Bronchial epithelial cell (primary cell): ENCODE data around the gene TSPOAP1. TPM values are rescaled to one million over a fixed set of nuclear protein-coding genes. Genes with fewer than 3 reads are reported as not detected.
"Not testable (repeated sequence)": the region's sequence is repeated elsewhere in the genome, so short reads cannot be mapped to it uniquely, and the experiment has no call there.

Experiments used
- DNase-seq: peaks from one replicate; pipeline ENCODE4 v3.0.0-alpha.2; 2010; ENCODE audit warnings: low read depth
- FAIRE-seq: peaks from 2 replicates; lab custom pipeline; 2011; peaks lifted over from hg19 to GRCh38; lab: Jason Lieb, UNC
- H3K27me3 ChIP-seq: 2 replicates; pipeline ENCODE4 v1.5.1; 2011; ENCODE audit warnings: low read length; ENCODE audit not compliant: control insufficient read depth, insufficient read depth
- H3K36me3 ChIP-seq: 2 replicates; pipeline ENCODE4 v1.5.1; 2011; ENCODE audit warnings: low read length; ENCODE audit not compliant: control insufficient read depth, insufficient read depth
- H3K4me3 ChIP-seq: 2 replicates; pipeline ENCODE4 v1.5.1; 2011; ENCODE audit warnings: mild to moderate bottlenecking, low read depth, low read length, control low read depth
- total RNA-seq: library from RNA; depleted of rRNA; stranded (reverse); fragments of >200 nt; gene quantifications from 2 replicates; pipeline ENCODE4 v1.2.1, GENCODE V29; 2014
- TF ChIP-seq, protein P1 (sequence below): IDR thresholded peaks from 2 replicates; pipeline ENCODE4 v1.5.1; 2011; ENCODE audit warnings: mild to moderate bottlenecking, moderate library complexity, low read length, control low read depth, inconsistent platforms; ENCODE audit not compliant: insufficient read depth, severe bottlenecking

Gene TSPOAP1
- total RNA-seq, 1 donor from 2014 or later: 0.53 TPM

DNA sequence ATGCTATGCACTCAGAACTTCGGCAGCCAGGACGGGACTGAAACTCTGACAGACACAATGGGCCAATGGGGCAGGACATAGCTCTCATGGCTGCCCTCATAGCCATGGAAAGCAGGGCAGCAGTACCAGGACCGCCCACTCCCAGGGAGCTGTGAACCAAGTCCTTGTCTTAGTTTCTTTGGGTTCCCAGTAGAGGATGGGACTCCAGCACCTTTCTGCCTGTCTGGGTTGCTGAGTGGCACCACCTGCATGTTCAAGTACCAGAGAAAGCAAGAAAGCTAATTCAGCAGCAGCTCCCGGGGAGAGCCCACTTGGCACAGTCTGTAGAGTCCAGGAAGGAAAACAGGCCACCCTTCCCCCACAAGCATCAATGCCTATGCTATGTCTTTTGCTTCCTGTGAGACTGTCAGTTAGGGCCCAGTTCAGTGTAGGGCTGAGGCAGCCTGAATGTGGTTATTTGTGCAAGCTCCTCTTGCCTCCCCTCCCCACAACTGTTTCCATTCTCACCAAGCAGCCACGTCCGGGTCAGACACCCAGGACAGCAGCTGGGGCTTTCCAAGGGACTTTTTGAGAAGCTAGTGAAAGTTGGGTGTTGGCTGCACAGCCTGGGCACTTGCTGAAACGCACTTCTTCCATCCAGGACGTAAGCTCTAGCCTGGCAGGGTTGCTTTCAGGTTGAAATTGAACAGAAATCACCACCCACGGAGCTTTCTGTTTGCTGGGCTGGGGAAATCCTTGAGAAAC is 15.6 kb upstream of the TSPOAP1 start:
- DNase-seq (no peak), FAIRE-seq (no peak)
- TF ChIP-seq, protein P1, sequence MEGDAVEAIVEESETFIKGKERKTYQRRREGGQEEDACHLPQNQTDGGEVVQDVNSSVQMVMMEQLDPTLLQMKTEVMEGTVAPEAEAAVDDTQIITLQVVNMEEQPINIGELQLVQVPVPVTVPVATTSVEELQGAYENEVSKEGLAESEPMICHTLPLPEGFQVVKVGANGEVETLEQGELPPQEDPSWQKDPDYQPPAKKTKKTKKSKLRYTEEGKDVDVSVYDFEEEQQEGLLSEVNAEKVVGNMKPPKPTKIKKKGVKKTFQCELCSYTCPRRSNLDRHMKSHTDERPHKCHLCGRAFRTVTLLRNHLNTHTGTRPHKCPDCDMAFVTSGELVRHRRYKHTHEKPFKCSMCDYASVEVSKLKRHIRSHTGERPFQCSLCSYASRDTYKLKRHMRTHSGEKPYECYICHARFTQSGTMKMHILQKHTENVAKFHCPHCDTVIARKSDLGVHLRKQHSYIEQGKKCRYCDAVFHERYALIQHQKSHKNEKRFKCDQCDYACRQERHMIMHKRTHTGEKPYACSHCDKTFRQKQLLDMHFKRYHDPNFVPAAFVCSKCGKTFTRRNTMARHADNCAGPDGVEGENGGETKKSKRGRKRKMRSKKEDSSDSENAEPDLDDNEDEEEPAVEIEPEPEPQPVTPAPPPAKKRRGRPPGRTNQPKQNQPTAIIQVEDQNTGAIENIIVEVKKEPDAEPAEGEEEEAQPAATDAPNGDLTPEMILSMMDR: no peak
- H3K27me3 ChIP-seq: no peaks in the 10 kb centered on the region
- H3K36me3 ChIP-seq: peaks cover 29% of the 10 kb centered on the region
- no peak overlapping the region for H3K4me3 ChIP-seq

DNA sequence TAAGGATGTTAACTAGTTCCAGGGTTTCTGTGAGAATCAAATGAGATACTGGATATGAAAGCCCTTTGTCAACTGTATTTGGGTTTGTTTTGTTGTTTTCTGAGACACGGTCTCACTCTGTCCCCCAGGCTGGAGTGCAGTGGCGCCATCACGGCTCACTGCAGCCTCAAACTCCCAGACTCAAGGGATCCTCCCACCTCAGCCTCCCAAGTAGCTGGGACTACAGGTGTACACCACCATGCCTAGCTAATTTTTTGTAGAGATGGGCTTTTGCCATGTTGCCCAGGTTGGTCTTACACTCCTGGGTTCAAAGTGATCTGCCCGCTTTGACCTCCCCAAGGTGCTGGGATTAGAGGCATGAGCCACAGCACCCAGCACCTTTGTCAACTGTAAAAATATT is 14.5 kb upstream of the TSPOAP1 start:
- Histone ChIP-seq H3K36me3 (peaks cover 27% of the 10 kb centered on the region), H3K4me3 (no peak overlapping the region), H3K27me3 (no peaks in the 10 kb centered on the region)
- no peak for DNase-seq
- FAIRE-seq: no peak
- TF ChIP-seq, protein P1: no peak

- FAIRE-seq: no peak
- Histone ChIP-seq H3K4me3 (no peak overlapping the region), H3K36me3 (peaks cover 21% of the 10 kb centered on the region), H3K27me3 (no peaks in the 10 kb centered on the region)
- DNase-seq: no peak
- TF ChIP-seq, protein P1: no peak
Observed at GRCh38 chr17:58341861-58342475, 13.4 kb upstream of the TSPOAP1 start.

- H3K36me3 ChIP-seq: peaks cover 16% of the 10 kb centered on the region
- H3K4me3 ChIP-seq, H3K27me3 ChIP-seq, FAIRE-seq, DNase-seq: not testable (repeated sequence)
Observed at GRCh38 chr17:58341136-58341860, 12.7 kb upstream of the TSPOAP1 start.

DNA sequence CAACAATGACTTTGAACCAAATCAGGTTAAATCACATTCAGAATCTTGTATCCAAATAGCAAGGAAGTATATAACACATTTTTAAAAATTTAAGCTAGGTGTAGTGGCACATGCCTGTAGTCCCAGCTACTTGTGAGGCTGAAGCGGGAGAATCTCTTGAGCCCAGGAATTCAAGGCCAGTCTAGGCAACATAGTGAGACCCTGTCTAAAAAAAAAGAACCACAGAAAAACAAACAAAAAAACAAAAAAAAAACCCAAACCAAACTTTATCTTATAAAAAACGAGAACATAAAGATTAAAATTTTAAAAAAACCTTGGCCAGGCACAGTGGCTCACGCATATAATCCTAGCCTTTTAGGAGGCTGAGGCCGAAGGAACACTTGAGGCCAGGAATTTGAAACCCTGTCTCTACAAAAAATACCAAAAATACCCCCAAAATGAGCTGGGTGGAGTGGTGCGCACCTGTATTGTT is 11.8 kb upstream of the TSPOAP1 start:
- no peak for FAIRE-seq
- TF ChIP-seq, protein P1: no peak

GRCh38 chr17:58339755-58340404 is 11.3 kb upstream of the TSPOAP1 start:
- FAIRE-seq: no peak
- H3K4me3 ChIP-seq: no peak overlapping the region
- H3K27me3 ChIP-seq: no peaks in the 10 kb centered on the region
- peaks cover 8% of the 10 kb centered on the region for H3K36me3 ChIP-seq
- TF ChIP-seq, protein P1: no peak
- DNase-seq: no peak

More for the DNA sequence above, 11.8 kb upstream of the TSPOAP1 start:
- Histone ChIP-seq H3K36me3 (peaks cover 11% of the 10 kb centered on the region), H3K4me3 (no peak overlapping the region), H3K27me3 (no peaks in the 10 kb centered on the region)
- DNase-seq: no peak
